OCI-LY3 (cell line): ENCODE measurements around the gene PIGT.

Experiments used
- EZH2phosphoT487 ChIP-seq: fragments of 200-600 bp; shearing (Covaris generic); IDR thresholded peaks from 2 replicates; pipeline ENCODE4 v1.6.1; 2018; ENCODE audit warnings: antibody characterized with exemption, mixed run types, low read depth
- TF ChIP-seq, protein P1 (sequence below): fragments of 200-600, 300-600 bp; sonication (generic); IDR thresholded peaks from 2 replicates; pipeline ENCODE4 v1.5.1; 2014; ENCODE audit warnings: antibody characterized with exemption, low read length, low read depth

DNA sequence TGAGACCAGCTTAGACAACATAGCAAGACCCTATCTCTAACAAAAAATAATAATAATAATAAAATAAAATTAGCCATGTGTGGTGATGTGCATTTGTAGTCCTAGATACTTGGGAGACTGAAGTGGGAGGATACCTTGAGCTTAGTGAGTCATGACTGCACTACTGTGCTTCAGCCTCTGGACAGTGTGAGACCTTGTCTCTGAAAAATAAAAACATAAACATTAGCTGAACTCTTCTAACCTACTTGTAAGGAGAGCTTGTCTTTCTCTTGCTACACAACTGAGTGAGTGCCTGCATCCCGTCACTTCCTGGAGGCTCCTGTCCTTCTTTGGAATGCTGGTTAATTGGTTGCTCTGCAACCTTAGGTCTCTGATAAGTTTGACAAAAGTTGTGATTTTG is 13.0 kb upstream of the PIGT start:
- TF ChIP-seq EZH2phosphoT487 = no peak
- TF ChIP-seq, protein P1, sequence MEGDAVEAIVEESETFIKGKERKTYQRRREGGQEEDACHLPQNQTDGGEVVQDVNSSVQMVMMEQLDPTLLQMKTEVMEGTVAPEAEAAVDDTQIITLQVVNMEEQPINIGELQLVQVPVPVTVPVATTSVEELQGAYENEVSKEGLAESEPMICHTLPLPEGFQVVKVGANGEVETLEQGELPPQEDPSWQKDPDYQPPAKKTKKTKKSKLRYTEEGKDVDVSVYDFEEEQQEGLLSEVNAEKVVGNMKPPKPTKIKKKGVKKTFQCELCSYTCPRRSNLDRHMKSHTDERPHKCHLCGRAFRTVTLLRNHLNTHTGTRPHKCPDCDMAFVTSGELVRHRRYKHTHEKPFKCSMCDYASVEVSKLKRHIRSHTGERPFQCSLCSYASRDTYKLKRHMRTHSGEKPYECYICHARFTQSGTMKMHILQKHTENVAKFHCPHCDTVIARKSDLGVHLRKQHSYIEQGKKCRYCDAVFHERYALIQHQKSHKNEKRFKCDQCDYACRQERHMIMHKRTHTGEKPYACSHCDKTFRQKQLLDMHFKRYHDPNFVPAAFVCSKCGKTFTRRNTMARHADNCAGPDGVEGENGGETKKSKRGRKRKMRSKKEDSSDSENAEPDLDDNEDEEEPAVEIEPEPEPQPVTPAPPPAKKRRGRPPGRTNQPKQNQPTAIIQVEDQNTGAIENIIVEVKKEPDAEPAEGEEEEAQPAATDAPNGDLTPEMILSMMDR = no peak
